ENCODE measurements around the gene AKAIN1. TPM values are rescaled to one million over a fixed set of nuclear protein-coding genes. Genes with fewer than 3 reads are reported as not detected.

The AKAIN1 gene
- total and polyA plus RNA-seq, 10 of the 15 experiments (the other 5 are each of a cell fraction or from before 2014, with no cell fraction given), result not detected

GRCh38 chr18:5237723-5238370, 40.8 kb upstream of the AKAIN1 start:
- WGBS (ENCODE audit: insufficient coverage, insufficient replicate concordance, low lambda C conversion rate, missing lambda C conversion rate), result under 1% methylated on average over 62 of the region's 71 CpGs
- SMC1A ChIA-PET (ENCODE audit: uncharacterized antibody, unreplicated experiment), result interaction anchor here (0.9 to 2.3 kb wide), 9 partner anchors 8 to 168 kb away, joined by 3 to 9 read pairs (median 4); no protein-coding TSS in a partner anchor
- H3K9me3 ChIP-seq (replicated peaks; ENCODE audit: control insufficient read depth, insufficient read depth, low read length), result no peaks in the 10 kb centered on the region
- RAD21 ChIA-PET (ENCODE audit: unreplicated experiment), result interaction anchor here (1.0 to 3.1 kb wide), 3 partner anchors 8 to 1089 kb away, joined by 3 to 33 read pairs (median 5); partner anchors contain the start of gene ZBTB14
- POLR2A ChIA-PET, result interaction anchor here (0.6 to 4.5 kb wide), 5 partner anchors 9 to 992 kb away, joined by 3 to 51 read pairs (median 5); partner anchors contain the start of gene ZBTB14
- no TSS peak for BruUV-seq (replicated peaks)
- peak overlapping the region; percentile 96 for H3K9ac ChIP-seq (ENCODE audit: control insufficient read depth, insufficient read depth, low read length)
- H3K27me3 ChIP-seq (replicated peaks in 1 of 2; ENCODE audit: control insufficient read depth in 2 of 2, insufficient read depth in 2 of 2, low read length in 1 of 2), result no peaks in the 10 kb centered on the region
- peak overlapping the region; percentile 100 for H3K4me2 ChIP-seq (ENCODE audit: control insufficient read depth, insufficient read depth)
- H3K4me1 ChIP-seq (ENCODE audit: control insufficient read depth, insufficient read depth, low read length), result peaks cover 5% of the 10 kb centered on the region
- FAIRE-seq, result no peak
- no peaks in the 10 kb centered on the region for H4K20me1 ChIP-seq (ENCODE audit: control insufficient read depth, insufficient read depth)
- in situ Hi-C loops (cut with MboI) (loop anchor here (5.0 kb wide), 1 partner anchor 54 kb away; no protein-coding TSS in a partner anchor), intact Hi-C loops (cut with micrococcal nuclease; ENCODE audit: unreplicated experiment) (loop anchor here (1.0 to 10.0 kb wide), 2 partner anchors 58 to 163 kb away; no protein-coding TSS in a partner anchor)
- peak; percentile 97 for ATAC-seq
- no peaks in the 10 kb centered on the region; a peak in 1 of 4 replicates for H3K36me3 ChIP-seq (ENCODE audit: control insufficient read depth in 2 of 2, insufficient read depth in 2 of 2, low read length in 1 of 2)
- peak; percentile 51 for DNase-seq (ENCODE audit: low read depth, low spot score)
- H2AFZ ChIP-seq (ENCODE audit: control insufficient read depth, low read depth, low read length), result peak overlapping the region; percentile 96
- peak overlapping the region; percentile 95 for H3K4me3 ChIP-seq
- CTCF ChIA-PET, result interaction anchor here (0.6 to 2.6 kb wide), 7 partner anchors 10 to 206 kb away, joined by 3 to 9 read pairs (median 3); no protein-coding TSS in a partner anchor
- H3K79me2 ChIP-seq (ENCODE audit: control insufficient read depth, insufficient read depth, low read length), result peaks cover 17% of the 10 kb centered on the region
- peak overlapping the region; percentile 98 for H3K27ac ChIP-seq (ENCODE audit: control insufficient read depth, insufficient read depth)
- no peak for TF ChIP-seq MYC (IDR thresholded peaks at IDR 0.05; ENCODE audit: insufficient read depth, insufficient read length, insufficient replicate concordance, low read length, severe bottlenecking)
- peak; percentile 58; the same call in 1 of the 2 replicates for TF ChIP-seq DPF2 (IDR thresholded peaks at IDR 0.05)
- peak; percentile 10 to 31 (median 12); a peak in 1 of 6 replicates for TF ChIP-seq CTCF (IDR thresholded peaks at IDR 0.05 in 2 of 3, conservative IDR thresholded peaks at IDR 0.05 in 1 of 3; ENCODE audit: control insufficient read depth in 2 of 3, extremely low read depth in 1 of 3, insufficient read depth in 1 of 3, low read depth in 3 of 3, low read length in 3 of 3)
- TF ChIP-seq RB1 (IDR thresholded peaks at IDR 0.05; ENCODE audit: borderline replicate concordance), result peak; percentile 74; the same call in 1 of the 2 replicates
- peak; percentile 48; the same call in 1 of the 2 replicates for TF ChIP-seq ATF7 (IDR thresholded peaks at IDR 0.05; ENCODE audit: low read depth)
- TF ChIP-seq NBN (IDR thresholded peaks at IDR 0.05), result peak; percentile 91
- TF ChIP-seq E2F4 (IDR thresholded peaks at IDR 0.05; ENCODE audit: low read depth, low read length), result no peak; the same call in 1 of the 2 replicates
- peak; percentile 73; the same call in 1 of the 2 replicates for TF ChIP-seq CBX5 (IDR thresholded peaks at IDR 0.05; ENCODE audit: low read depth)
- peak; percentile 85 for TF ChIP-seq POLR2AphosphoS5 (IDR thresholded peaks at IDR 0.05; ENCODE audit: low read length)
- TF ChIP-seq FOXK2 (IDR thresholded peaks at IDR 0.05), result 0 out of 2 replicates have a peak, but pooled peaks have one; percentile 48
- TF ChIP-seq MTA2 (IDR thresholded peaks at IDR 0.05; ENCODE audit: low read depth), result no peak; the same call in 1 of the 2 replicates
- no peak for TF ChIP-seq PAX8 (IDR thresholded peaks at IDR 0.05)
- peak; percentile 58; the same call in 1 of the 2 replicates for TF ChIP-seq ZNF687 (IDR thresholded peaks at IDR 0.05)
- 0 out of 2 replicates have a peak, but pooled peaks have one; percentile 52 for TF ChIP-seq MLLT1 (IDR thresholded peaks at IDR 0.05)

Data from GM12878 (cell line).